ENCODE data around the gene PATL1. TPM values are rescaled to one million over a fixed set of nuclear protein-coding genes. Genes with fewer than 3 reads are reported as not detected.

The PATL1 gene
- total and polyA plus RNA-seq, 2 experiments from 2014 or later = 12.9 to 19.6 TPM

DNA sequence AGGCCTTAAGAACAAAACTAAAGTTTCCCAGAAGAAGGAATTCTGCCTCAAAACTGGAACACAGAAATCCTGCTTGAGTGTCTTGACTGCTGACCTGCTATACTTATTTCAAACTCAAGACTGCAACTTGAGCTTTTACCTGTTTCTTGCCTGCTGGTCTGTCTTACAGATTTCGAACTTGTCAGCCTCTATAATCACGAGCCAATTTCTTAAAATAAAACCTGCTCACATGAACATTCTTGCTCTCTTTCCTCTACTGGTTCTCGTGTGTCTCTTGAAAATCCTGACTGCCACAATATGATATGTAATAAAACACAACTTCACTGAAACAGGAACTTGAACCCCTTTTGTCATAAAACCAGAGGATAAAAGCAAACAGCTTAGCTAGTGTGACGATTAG is 13.9 kb downstream of the PATL1 start:
- H3K27ac ChIP-seq (ENCODE audit: low read depth) = no peak overlapping the region
- no peak overlapping the region for H3K4me2 ChIP-seq
- Mint-ChIP-seq H3K36me3 (ENCODE audit: low read depth) (peaks cover 88% of the 10 kb centered on the region), H3K4me1 (no peaks in the 10 kb centered on the region), H3K4me3 (no peak overlapping the region), H3K9me3 (no peaks in the 10 kb centered on the region), H3K27me3 (ENCODE audit: insufficient read depth, low read depth, poor library complexity) (peaks cover 4% of the 10 kb centered on the region), H3K27ac (no peak overlapping the region)
- DNase-seq (ENCODE audit: low spot score) (no peak), ATAC-seq (no peak)
- peaks cover 2% of the 10 kb centered on the region; the same call in 1 of the 2 replicates for H3K4me1 ChIP-seq (ENCODE audit: insufficient read depth)
- H4K20me1 ChIP-seq (replicated peaks; ENCODE audit: insufficient read depth) = no peaks in the 10 kb centered on the region; the same call in 1 of the 2 replicates
- H2AFZ ChIP-seq = no peak overlapping the region
- H3K27me3 ChIP-seq (ENCODE audit: insufficient read depth) = no peaks in the 10 kb centered on the region
- H3K79me2 ChIP-seq (replicated peaks; ENCODE audit: insufficient read depth) = no peaks in the 10 kb centered on the region
- H3K4me3 ChIP-seq = no peak overlapping the region
- H3K36me3 ChIP-seq (ENCODE audit: insufficient read depth) = peaks cover 76% of the 10 kb centered on the region
- no peaks in the 10 kb centered on the region for H3F3A ChIP-seq (replicated peaks; ENCODE audit: low read depth)
- TF ChIP-seq POLR2AphosphoS5 (IDR thresholded peaks at IDR 0.05; ENCODE audit: low read depth) = no peak
- no peak for TF ChIP-seq EZH2 (IDR thresholded peaks at IDR 0.05; ENCODE audit: low read depth, unreplicated experiment)
- TF ChIP-seq, protein P1, sequence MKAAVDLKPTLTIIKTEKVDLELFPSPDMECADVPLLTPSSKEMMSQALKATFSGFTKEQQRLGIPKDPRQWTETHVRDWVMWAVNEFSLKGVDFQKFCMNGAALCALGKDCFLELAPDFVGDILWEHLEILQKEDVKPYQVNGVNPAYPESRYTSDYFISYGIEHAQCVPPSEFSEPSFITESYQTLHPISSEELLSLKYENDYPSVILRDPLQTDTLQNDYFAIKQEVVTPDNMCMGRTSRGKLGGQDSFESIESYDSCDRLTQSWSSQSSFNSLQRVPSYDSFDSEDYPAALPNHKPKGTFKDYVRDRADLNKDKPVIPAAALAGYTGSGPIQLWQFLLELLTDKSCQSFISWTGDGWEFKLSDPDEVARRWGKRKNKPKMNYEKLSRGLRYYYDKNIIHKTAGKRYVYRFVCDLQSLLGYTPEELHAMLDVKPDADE (IDR thresholded peaks at IDR 0.05) = no peak
- TF ChIP-seq, protein P2, sequence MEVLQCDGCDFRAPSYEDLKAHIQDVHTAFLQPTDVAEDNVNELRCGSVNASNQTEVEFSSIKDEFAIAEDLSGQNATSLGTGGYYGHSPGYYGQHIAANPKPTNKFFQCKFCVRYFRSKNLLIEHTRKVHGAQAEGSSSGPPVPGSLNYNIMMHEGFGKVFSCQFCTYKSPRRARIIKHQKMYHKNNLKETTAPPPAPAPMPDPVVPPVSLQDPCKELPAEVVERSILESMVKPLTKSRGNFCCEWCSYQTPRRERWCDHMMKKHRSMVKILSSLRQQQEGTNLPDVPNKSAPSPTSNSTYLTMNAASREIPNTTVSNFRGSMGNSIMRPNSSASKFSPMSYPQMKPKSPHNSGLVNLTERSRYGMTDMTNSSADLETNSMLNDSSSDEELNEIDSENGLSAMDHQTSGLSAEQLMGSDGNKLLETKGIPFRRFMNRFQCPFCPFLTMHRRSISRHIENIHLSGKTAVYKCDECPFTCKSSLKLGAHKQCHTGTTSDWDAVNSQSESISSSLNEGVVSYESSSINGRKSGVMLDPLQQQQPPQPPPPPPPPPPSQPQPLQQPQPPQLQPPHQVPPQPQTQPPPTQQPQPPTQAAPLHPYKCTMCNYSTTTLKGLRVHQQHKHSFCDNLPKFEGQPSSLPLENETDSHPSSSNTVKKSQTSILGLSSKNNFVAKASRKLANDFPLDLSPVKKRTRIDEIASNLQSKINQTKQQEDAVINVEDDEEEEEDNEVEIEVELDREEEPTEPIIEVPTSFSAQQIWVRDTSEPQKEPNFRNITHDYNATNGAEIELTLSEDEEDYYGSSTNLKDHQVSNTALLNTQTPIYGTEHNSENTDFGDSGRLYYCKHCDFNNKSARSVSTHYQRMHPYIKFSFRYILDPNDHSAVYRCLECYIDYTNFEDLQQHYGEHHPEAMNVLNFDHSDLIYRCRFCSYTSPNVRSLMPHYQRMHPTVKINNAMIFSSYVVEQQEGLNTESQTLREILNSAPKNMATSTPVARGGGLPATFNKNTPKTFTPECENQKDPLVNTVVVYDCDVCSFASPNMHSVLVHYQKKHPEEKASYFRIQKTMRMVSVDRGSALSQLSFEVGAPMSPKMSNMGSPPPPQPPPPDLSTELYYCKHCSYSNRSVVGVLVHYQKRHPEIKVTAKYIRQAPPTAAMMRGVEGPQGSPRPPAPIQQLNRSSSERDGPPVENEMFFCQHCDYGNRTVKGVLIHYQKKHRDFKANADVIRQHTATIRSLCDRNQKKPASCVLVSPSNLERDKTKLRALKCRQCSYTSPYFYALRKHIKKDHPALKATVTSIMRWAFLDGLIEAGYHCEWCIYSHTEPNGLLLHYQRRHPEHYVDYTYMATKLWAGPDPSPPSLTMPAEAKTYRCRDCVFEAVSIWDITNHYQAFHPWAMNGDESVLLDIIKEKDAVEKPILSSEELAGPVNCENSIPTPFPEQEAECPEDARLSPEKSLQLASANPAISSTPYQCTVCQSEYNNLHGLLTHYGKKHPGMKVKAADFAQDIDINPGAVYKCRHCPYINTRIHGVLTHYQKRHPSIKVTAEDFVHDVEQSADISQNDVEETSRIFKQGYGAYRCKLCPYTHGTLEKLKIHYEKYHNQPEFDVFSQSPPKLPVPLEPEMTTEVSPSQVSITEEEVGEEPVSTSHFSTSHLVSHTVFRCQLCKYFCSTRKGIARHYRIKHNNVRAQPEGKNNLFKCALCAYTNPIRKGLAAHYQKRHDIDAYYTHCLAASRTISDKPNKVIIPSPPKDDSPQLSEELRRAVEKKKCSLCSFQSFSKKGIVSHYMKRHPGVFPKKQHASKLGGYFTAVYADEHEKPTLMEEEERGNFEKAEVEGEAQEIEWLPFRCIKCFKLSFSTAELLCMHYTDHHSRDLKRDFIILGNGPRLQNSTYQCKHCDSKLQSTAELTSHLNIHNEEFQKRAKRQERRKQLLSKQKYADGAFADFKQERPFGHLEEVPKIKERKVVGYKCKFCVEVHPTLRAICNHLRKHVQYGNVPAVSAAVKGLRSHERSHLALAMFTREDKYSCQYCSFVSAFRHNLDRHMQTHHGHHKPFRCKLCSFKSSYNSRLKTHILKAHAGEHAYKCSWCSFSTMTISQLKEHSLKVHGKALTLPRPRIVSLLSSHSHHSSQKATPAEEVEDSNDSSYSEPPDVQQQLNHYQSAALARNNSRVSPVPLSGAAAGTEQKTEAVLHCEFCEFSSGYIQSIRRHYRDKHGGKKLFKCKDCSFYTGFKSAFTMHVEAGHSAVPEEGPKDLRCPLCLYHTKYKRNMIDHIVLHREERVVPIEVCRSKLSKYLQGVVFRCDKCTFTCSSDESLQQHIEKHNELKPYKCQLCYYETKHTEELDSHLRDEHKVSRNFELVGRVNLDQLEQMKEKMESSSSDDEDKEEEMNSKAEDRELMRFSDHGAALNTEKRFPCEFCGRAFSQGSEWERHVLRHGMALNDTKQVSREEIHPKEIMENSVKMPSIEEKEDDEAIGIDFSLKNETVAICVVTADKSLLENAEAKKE (CRISPR knock-in tag; IDR thresholded peaks at IDR 0.05) = no peak
- TF ChIP-seq, protein P3, sequence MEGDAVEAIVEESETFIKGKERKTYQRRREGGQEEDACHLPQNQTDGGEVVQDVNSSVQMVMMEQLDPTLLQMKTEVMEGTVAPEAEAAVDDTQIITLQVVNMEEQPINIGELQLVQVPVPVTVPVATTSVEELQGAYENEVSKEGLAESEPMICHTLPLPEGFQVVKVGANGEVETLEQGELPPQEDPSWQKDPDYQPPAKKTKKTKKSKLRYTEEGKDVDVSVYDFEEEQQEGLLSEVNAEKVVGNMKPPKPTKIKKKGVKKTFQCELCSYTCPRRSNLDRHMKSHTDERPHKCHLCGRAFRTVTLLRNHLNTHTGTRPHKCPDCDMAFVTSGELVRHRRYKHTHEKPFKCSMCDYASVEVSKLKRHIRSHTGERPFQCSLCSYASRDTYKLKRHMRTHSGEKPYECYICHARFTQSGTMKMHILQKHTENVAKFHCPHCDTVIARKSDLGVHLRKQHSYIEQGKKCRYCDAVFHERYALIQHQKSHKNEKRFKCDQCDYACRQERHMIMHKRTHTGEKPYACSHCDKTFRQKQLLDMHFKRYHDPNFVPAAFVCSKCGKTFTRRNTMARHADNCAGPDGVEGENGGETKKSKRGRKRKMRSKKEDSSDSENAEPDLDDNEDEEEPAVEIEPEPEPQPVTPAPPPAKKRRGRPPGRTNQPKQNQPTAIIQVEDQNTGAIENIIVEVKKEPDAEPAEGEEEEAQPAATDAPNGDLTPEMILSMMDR (conservative IDR thresholded peaks at IDR 0.05; ENCODE audit: low read depth in 2 of 2) = no peak
- no peaks in the 10 kb centered on the region for H3K9me2 ChIP-seq (ENCODE audit: insufficient read depth)
